PC-3 (cell line): ENCODE measurements around the gene AHDC1. TPM values are rescaled to one million over a fixed set of nuclear protein-coding genes. Genes with fewer than 3 reads are reported as not detected.

Source experiments
- ATAC-seq: fragments of 200-7000 bp; cut with Tn5 transposase; 2 replicates; pipeline ENCODE4 v1.9.1; 2020; ENCODE audit warnings: mild to moderate bottlenecking, moderate library complexity
- BruUV-seq: library from RNA; stranded (reverse); fragments of 400-500 nt; replicated peaks from 2 replicates; lab custom pipeline; 2021; lab: Mats Ljungman, UMichigan
- CTCF ChIA-PET: fragments of 300-600 bp; sonication (Branson Sonifier 250); formaldehyde crosslinking; loops from one replicate; lab custom pipeline; 2022; ENCODE audit warnings: antibody characterized with exemption; lab: Charles Lee
- POLR2A ChIA-PET: fragments of 300-600 bp; sonication (Branson Sonifier 250); formaldehyde crosslinking; loops from one replicate; lab custom pipeline; 2022; ENCODE audit warnings: antibody characterized with exemption; ENCODE audit not compliant: unreplicated experiment; lab: Charles Lee
- DNase-seq: peaks from one replicate; pipeline ENCODE4 v3.0.0-alpha.2; 2015
- H2AFZ ChIP-seq: fragments of 300-600 bp; sonication (generic); 2 replicates; pipeline ENCODE4 v1.6.0; 2016; ENCODE audit warnings: antibody characterized with exemption, low read length
- H3F3A ChIP-seq: fragments of 300-600 bp; sonication (generic); one replicate; pipeline ENCODE4 v1.6.0; 2017; ENCODE audit warnings: antibody characterized with exemption, low read length, control low read depth, mild to moderate bottlenecking; ENCODE audit not compliant: unreplicated experiment
- H3K27ac ChIP-seq: fragments of 300-600 bp; sonication (generic); 2 replicates; pipeline ENCODE4 v1.5.1; 2016; ENCODE audit warnings: mild to moderate bottlenecking, low read length
- H3K27me3 ChIP-seq: fragments of 300-600 bp; sonication (generic); 2 replicates; pipeline ENCODE4 v1.6.1; 2016; ENCODE audit warnings: low read length, mixed read lengths
- H3K36me3 ChIP-seq: fragments of 300-600 bp; sonication (generic); 2 replicates; pipeline ENCODE4 v1.6.1; 2016; ENCODE audit warnings: low read depth, mixed run types, low read length, mixed read lengths
- H3K4me1 ChIP-seq: fragments of 300-600 bp; sonication (generic); 2 replicates; pipeline ENCODE4 v1.5.1; 2016; ENCODE audit warnings: low read length; ENCODE audit not compliant: insufficient read depth
- H3K4me2 ChIP-seq: fragments of 300-600 bp; sonication (generic); 2 replicates; pipeline ENCODE4 v1.6.0; 2016; ENCODE audit warnings: low read length
- H3K4me3 ChIP-seq: fragments of 300-600 bp; sonication (generic); 2 replicates; pipeline ENCODE4 v1.5.1; 2016; ENCODE audit warnings: mild to moderate bottlenecking, low read length, mixed read lengths
- H3K79me2 ChIP-seq: fragments of 300-600 bp; sonication (generic); 2 replicates; pipeline ENCODE4 v1.6.1; 2017; ENCODE audit warnings: low read length, mixed read lengths
- H3K9ac ChIP-seq: fragments of 300-600 bp; sonication (generic); 2 replicates; pipeline ENCODE4 v1.6.0; 2016; ENCODE audit warnings: mild to moderate bottlenecking, low read length
- H3K9me2 ChIP-seq: fragments of 300-600 bp; sonication (generic); replicated peaks from 2 replicates; pipeline ENCODE4 v1.6.1; 2016; ENCODE audit warnings: mixed run types, low read length, mixed read lengths
- H3K9me3 ChIP-seq: fragments of 300-600 bp; sonication (generic); 2 replicates; pipeline ENCODE4 v1.6.1; 2016; ENCODE audit warnings: low read length, mixed read lengths
- H4K20me1 ChIP-seq: fragments of 300-600 bp; sonication (generic); 2 replicates; pipeline ENCODE4 v1.6.1; 2016; ENCODE audit warnings: low read length, mixed read lengths
- CTCF ChIP-seq: fragments of 300-600 bp; sonication (generic); conservative IDR thresholded peaks from 2 replicates; pipeline ENCODE4 v1.5.1; 2017; ENCODE audit warnings: antibody characterized with exemption, low read depth, mild to moderate bottlenecking, low read length
- EZH2 ChIP-seq: fragments of 300-600 bp; sonication (generic); IDR thresholded peaks from one replicate; pipeline ENCODE4 v1.6.1; 2017; ENCODE audit warnings: antibody characterized with exemption, mild to moderate bottlenecking, low read length; ENCODE audit not compliant: unreplicated experiment
- EZH2phosphoT487 ChIP-seq: fragments of 300-600 bp; sonication (generic); IDR thresholded peaks from 2 replicates; pipeline ENCODE4 v1.6.1; 2018; ENCODE audit warnings: mild to moderate bottlenecking, antibody characterized with exemption, low read length, borderline replicate concordance
- intact Hi-C: fragments of 100-400 bp; cut with micrococcal nuclease; formaldehyde crosslinking; loops from 2 replicates; pipeline ENCODE4 v1.9.0; 2023
- total RNA-seq: library from RNA; depleted of rRNA; stranded (reverse); fragments of >200 nt; gene quantifications from 2 replicates; pipeline ENCODE4 v1.2.3, GENCODE V29; 2014

AHDC1 gene
- total RNA-seq, 1 experiment from 2014 or later: 15.2 TPM

- Histone ChIP-seq H3K9me3 (no peaks in the 10 kb centered on the region), H3K27me3 (no peaks in the 10 kb centered on the region), H3K79me2 (no peaks in the 10 kb centered on the region), H3F3A (no peaks in the 10 kb centered on the region), H3K4me2 (no peak overlapping the region), H3K4me3 (no peak overlapping the region), H3K9ac (no peak overlapping the region), H3K36me3 (no peaks in the 10 kb centered on the region), H2AFZ (no peak overlapping the region), H3K9me2 (no peaks in the 10 kb centered on the region), H4K20me1 (no peaks in the 10 kb centered on the region), H3K4me1 (no peaks in the 10 kb centered on the region), H3K27ac (no peak overlapping the region)
- DNase-seq (no peak), ATAC-seq (no peak)
- intact Hi-C loops: no loop called here
- CTCF ChIA-PET: no interaction called here
- no TSS peak for BruUV-seq
- TF ChIP-seq EZH2: no peak
- TF ChIP-seq CTCF: no peak
- no peak for TF ChIP-seq EZH2phosphoT487
- POLR2A ChIA-PET: no interaction called here
These were observed 29.3 kb upstream of the AHDC1 start for GRCh38 chr1:27633298-27633610.

- Histone ChIP-seq H3K9ac (no peak overlapping the region), H3K27ac (no peak overlapping the region), H3K9me3 (no peaks in the 10 kb centered on the region), H4K20me1 (no peaks in the 10 kb centered on the region), H3K9me2 (no peaks in the 10 kb centered on the region), H3F3A (no peaks in the 10 kb centered on the region), H3K4me3 (no peak overlapping the region), H3K4me1 (no peaks in the 10 kb centered on the region), H3K36me3 (no peaks in the 10 kb centered on the region), H3K27me3 (no peaks in the 10 kb centered on the region), H3K79me2 (no peaks in the 10 kb centered on the region), H3K4me2 (no peak overlapping the region), H2AFZ (no peak overlapping the region)
- CTCF ChIA-PET: no interaction called here
- POLR2A ChIA-PET: no interaction called here
- ATAC-seq (no peak), DNase-seq (no peak)
- TF ChIP-seq EZH2phosphoT487 (no peak), CTCF (no peak), EZH2 (no peak)
- no TSS peak for BruUV-seq
- intact Hi-C loops: no loop called here
These were observed 28.7 kb upstream of the AHDC1 start for GRCh38 chr1:27632387-27633297.

DNA sequence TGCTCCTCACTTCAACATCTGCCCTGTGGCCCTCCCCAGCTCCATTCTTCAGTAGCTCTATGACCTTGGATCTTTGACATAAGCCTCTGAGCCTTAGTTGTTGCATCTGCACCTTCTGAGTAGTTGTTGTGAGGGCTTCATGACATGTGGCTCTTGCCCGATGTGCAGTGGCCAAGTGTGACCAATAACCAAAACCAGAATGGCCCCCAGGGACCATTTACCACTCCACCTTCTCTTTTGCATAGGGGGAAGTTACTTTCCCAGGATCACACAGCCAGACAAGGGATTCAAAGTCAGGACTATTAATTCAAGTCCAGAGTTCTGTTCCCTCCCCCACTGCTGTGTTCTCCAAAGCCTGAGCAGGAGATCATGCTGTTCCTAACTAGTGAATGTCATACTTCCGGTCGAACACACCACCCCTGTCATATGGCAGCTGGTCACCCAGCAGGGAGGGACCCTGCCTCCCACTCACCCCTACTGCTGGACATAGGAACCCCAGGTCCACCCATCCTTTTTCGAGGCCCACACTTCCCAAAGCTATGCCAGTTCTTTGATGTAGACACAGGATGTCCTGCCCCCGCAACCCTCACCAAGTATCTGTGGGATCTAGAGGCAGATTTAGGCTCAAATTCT is 27.0 kb upstream of the AHDC1 start:
- CTCF ChIA-PET: no interaction called here
- H3K4me1 ChIP-seq: no peaks in the 10 kb centered on the region
- DNase-seq: no peak
- no peak overlapping the region for H3K4me2 ChIP-seq
- no peak overlapping the region for H3K4me3 ChIP-seq
- ATAC-seq: no peak
- no peaks in the 10 kb centered on the region for H3F3A ChIP-seq
- H3K27me3 ChIP-seq: no peaks in the 10 kb centered on the region
- H3K36me3 ChIP-seq: no peaks in the 10 kb centered on the region
- BruUV-seq: no TSS peak
- H2AFZ ChIP-seq: no peak overlapping the region
- no peaks in the 10 kb centered on the region for H3K9me3 ChIP-seq
- H3K9ac ChIP-seq: no peak overlapping the region
- no peak for TF ChIP-seq CTCF
- TF ChIP-seq EZH2phosphoT487: no peak
- no peak for TF ChIP-seq EZH2
- H4K20me1 ChIP-seq: no peaks in the 10 kb centered on the region
- no peaks in the 10 kb centered on the region for H3K9me2 ChIP-seq
- intact Hi-C loops: no loop called here
- POLR2A ChIA-PET: no interaction called here
- no peaks in the 10 kb centered on the region for H3K79me2 ChIP-seq
- H3K27ac ChIP-seq: no peak overlapping the region
